Measurements from ENCODE around the gene PPP2R2C.

- no peak for TF ChIP-seq CTCF (IDR thresholded peaks at IDR 0.05)
- no peak for TF ChIP-seq POLR2A (IDR thresholded peaks at IDR 0.05)
- no peak for TF ChIP-seq POLR2AphosphoS5 (IDR thresholded peaks at IDR 0.05)
Measured at GRCh38 chr4:6377626-6378492, 94.6 kb downstream of the PPP2R2C start.
